GM21529 (cell line): ENCODE measurements around the gene DIO1.
"Not testable (repeated sequence)": the region's sequence is repeated elsewhere in the genome, so short reads cannot be mapped to it uniquely, and the experiment has no call there.

Experiments used
- ATAC-seq: cut with Tn5 transposase; IDR thresholded peaks from one replicate; pipeline ENCODE4 v1.9.1; 2021; ENCODE audit not compliant: unreplicated experiment

DIO1 gene

GRCh38 chr1:53893999-53894636 lies at the start of gene DIO1:
TSS of gene DIO1 (plus strand) at chr1:53894187. CDS start at chr1:53894211, 24 bp downstream.
- ATAC-seq: no peak

- no peak for ATAC-seq
Measured at GRCh38 chr1:53847980-53848379, 46.0 kb upstream of the DIO1 start.

DNA sequence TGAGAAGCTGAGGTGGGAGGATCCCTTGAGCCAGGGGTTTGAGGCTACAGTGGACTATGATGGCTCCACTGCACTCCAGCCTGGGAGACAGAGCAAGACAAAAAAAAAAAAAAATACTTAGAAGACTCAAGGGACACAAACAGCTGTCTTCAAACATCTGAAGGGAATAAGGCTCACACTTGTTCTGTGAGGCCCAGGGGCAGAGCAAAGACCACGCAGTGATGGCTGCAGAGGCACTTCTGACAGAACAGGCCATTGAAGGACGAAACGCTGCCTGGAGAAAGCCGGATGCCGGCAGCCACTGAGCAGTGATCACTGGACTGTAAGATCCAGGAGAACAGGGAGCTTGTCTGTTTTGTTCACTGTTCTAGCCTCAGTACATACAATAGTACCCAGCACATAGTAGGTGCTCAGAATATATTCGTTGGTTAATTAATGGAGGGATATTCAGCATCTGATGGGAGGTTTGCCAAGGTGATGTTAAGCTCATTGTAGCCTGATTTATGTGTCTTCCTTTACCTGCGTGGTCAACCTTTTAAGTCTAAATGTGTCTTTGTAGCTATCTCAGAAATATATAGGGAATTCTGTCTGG lies 43.8 kb upstream of the DIO1 start:
- no peak for ATAC-seq

GRCh38 chr1:53851571-53852285 lies 42.3 kb upstream of the DIO1 start:
- ATAC-seq: no peak

DNA sequence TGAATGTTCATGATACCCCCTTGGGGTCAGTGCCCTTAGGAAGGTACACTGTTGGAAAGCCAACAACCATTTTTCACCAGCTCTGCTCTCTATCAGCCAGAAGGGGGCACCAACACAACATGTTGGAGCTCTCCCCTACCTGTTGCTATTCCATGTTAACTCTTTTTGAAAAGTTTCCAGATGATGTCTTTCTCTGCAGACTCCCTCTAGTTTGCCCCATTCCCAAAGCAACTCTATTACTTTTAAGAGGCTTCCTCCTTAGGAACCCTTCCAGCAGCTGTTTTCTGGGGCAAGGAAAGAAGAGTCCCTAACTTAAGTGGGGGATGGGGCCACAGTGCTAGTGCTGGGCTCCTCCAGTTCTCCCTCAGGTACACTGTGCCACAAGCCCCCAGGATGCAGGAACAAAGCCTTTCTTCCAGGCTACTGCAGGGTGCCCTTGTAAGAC lies 33.0 kb upstream of the DIO1 start:
- ATAC-seq: no peak

DNA sequence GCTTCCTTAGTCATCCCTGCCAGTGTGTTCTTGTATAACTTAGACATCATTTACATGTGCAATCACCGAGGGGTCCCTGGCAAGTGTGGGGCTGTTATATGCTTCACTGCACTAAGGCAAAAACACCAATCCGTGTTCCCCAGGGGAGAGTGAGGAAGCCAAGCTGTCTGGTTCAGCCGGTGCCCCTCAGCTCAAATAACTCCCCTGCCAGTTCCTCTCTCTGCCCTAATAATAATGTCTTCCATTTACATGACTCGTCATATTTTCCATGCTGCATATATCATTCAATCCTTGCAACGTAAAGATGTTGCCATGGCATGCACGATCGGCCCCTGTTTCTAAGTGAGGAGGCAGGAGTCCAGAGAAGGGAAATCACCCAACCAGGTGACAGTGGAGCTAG lies 31.5 kb upstream of the DIO1 start:
- ATAC-seq: no peak

DNA sequence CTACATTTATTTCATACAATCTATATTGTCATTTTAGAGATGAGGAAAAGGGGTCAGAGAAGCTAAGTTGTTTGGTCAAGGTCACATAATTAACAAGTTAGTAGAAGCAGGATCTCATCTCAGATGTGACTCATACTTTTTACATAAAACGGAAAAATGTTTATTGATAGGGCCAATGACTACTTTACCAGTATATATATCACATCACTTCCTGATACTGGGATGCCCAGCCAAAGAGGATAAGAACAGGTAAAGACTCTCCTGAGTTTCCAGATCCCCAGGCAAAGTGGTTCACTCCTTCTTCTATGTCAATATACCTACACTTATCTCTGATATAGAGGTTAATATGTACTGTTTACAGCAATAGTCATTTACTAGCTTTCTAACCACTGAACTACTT lies 25.4 kb upstream of the DIO1 start:
- no peak for ATAC-seq

- ATAC-seq: no peak
Measured at GRCh38 chr1:53869454-53870117, 24.4 kb upstream of the DIO1 start.

- ATAC-seq: no peak
Measured at GRCh38 chr1:53871221-53871620, 22.8 kb upstream of the DIO1 start.

DNA sequence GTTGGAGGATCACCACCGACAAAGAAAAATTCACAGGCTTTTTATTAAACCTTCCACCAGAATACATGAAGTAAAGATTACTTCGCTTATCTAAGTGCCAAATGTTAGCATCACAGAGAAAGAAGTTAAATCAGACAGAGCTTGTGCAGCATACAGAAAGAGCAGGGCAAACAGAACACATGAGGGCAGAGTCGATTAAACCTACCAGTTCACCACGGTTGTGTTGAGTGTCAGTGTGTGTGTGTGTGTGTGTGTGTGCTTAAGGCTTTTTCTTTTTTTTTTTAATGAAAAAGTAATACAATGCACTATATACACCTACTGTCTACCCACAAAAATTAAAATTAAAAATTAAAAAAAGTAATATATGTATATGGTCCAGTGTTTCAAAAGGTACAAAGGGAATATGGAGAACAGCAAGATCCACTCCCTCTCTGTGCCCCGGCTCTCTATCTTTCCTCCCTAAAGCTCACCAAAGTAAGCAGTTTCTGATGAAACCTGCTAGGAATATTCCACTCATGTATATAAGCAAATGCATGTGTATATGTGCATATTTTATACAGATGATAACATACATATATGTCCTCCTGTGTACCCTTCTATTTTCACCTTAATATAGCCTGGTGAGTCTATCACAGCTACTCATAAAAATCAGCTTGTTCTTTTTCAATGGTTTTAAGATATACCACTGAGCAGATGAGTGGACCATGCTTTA lies 22.1 kb upstream of the DIO1 start:
- no peak for ATAC-seq

DNA sequence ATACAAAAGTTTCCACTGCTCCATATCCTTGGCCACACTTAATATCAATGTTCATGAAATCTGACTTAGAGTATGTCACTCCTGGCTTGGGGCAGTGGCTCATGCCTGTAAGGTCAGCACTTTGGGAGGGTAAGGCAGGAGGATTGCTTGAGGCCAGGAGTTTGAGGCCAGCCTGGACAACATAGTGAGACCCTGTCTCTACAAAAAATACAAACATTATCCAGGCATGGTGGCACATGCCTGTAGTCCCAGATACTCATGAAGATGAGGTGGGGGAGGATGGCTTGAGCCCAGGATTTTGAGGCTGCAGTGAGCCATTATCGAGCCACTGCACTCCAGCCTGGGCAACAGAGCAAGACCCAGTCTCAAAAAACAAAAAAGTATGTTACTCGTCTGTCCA lies 18.8 kb upstream of the DIO1 start:
- not testable (repeated sequence) for ATAC-seq

DNA sequence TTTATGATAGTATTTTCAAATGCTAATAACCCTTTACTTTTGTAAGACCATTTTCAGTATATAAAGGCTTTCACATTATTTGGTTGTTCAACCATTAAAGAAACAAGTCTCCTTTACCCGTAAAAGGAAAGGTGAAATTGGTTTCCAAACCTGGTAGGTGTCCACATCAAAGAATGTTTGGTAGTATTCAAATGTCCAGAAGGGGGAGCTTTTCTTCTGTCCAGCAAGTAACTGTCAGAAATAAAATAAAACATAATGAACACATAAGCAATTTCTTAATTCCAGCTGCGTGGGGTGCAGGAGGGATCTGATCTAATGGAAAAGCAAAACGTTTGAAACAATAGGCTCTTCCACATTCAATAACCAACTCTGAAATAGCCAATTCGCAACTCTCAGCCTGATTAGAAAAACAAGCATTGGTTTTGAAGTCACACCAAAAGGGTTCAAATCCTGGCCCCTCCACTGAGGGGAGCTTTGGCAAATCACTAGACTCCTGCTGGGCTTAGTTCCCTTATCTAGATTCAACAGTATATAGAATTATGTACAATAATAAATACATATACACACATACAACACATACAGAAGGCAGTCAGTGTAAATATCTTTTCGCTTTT lies 15.4 kb upstream of the DIO1 start:
- no peak for ATAC-seq

- ATAC-seq: not testable (repeated sequence)
Measured at GRCh38 chr1:53881853-53882252, 12.1 kb upstream of the DIO1 start.

- not testable (repeated sequence) for ATAC-seq
Measured at GRCh38 chr1:53883600-53883999, 10.4 kb upstream of the DIO1 start.

DNA sequence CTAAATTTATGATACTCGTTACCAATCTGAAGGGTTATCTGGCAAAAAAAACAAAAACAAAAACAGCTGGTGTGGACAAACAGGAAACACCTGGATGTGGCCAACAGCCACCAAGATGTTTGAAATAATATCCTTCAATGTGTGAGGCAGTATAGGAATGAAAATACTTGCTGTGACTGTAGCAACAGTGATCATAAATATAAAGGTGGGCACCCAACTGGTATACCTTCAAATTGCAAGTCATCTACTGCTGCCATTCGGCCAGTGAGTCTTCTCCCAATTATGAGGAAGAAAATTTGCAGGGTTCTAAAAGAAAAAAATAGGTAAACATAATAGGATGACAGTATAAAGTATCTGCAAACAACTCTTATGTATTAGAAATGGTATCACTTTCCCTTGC lies 5.3 kb upstream of the DIO1 start:
- ATAC-seq: no peak

GRCh38 chr1:53889304-53890298 lies 4.4 kb upstream of the DIO1 start, which contains the start of gene YIPF1:
TSS of gene YIPF1 (minus strand) at chr1:53889797. CDS start at chr1:53888937, 860 bp downstream.
- peak; percentile 83 for ATAC-seq

- ATAC-seq: peak; percentile 17
Measured at GRCh38 chr1:53890522-53890941, 3.5 kb upstream of the DIO1 start.

DNA sequence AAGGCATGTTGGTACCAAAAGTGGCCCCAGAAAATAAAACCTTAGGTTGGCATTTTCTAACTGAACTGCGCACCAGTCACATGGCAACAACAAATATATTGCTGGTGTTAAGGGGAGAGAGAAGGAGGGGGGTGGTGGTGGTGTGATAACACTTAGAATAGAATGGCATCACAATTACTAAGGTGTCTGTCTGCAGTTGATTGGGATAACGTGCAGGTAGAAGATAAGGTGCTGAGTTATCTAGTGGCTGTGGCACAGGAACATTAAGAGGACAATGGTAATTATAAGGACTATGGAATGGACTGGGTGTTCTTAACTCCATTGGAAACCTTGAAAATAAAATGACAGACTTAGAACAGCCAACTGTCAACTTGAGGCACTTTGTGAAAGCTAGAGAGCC lies 3.0 kb upstream of the DIO1 start:
- ATAC-seq: no peak

GRCh38 chr1:53891678-53892077 lies 2.3 kb upstream of the DIO1 start:
- no peak for ATAC-seq
